ENCODE data around the gene CLMN. TPM values are rescaled to one million over a fixed set of nuclear protein-coding genes. Genes with fewer than 3 reads are reported as not detected.

Gene CLMN
- total and polyA plus RNA-seq, 10 of the 15 experiments (the other 5 are each of a cell fraction or from before 2014, with no cell fraction given): 7.8 to 49.3 (median 18.5) TPM

GRCh38 chr14:95206534-95206933 lies 113.2 kb downstream of the CLMN start (continued):
- no peak for TF ChIP-seq CEBPZ (IDR thresholded peaks at IDR 0.05; ENCODE audit: low read depth, low read length)
- no peak for TF ChIP-seq PBX3 (IDR thresholded peaks at IDR 0.05; ENCODE audit: insufficient replicate concordance, low read depth, low read length)
- no peak for TF ChIP-seq SIX5 (IDR thresholded peaks at IDR 0.05; ENCODE audit: low read depth, low read length, severe bottlenecking)
- TF ChIP-seq NR2F1 (conservative IDR thresholded peaks at IDR 0.05): no peak
- TF ChIP-seq CHD2 (IDR thresholded peaks at IDR 0.05; ENCODE audit: borderline replicate concordance, low read depth, low read length): no peak
- no peak for TF ChIP-seq RFX5 (IDR thresholded peaks at IDR 0.05; ENCODE audit: low read depth, low read length)
- no peak for TF ChIP-seq NR2C2 (IDR thresholded peaks at IDR 0.05; ENCODE audit: borderline replicate concordance, control insufficient read depth, insufficient read length, low read depth)
- no peak for TF ChIP-seq LARP7 (IDR thresholded peaks at IDR 0.05)
- TF ChIP-seq PAX8 (IDR thresholded peaks at IDR 0.05): no peak
- TF ChIP-seq ATF3 (IDR thresholded peaks at IDR 0.05; ENCODE audit: borderline replicate concordance, extremely low read depth, low read depth, low read length): no peak
- TF ChIP-seq ZBED1 (IDR thresholded peaks at IDR 0.05; ENCODE audit: borderline replicate concordance): peak; percentile 47; the same call in 1 of the 2 replicates
- TF ChIP-seq CREM (IDR thresholded peaks at IDR 0.05; ENCODE audit: low read depth): peak; percentile 65
- no peak for TF ChIP-seq E2F4 (IDR thresholded peaks at IDR 0.05; ENCODE audit: low read depth, low read length)
- TF ChIP-seq E2F8 (IDR thresholded peaks at IDR 0.05; ENCODE audit: low read depth, partially characterized antibody): no peak
- peak; percentile 17; the same call in 1 of the 2 replicates for TF ChIP-seq CREB1 (IDR thresholded peaks at IDR 0.05; ENCODE audit: low read depth)
- TF ChIP-seq RELB (IDR thresholded peaks at IDR 0.05; ENCODE audit: low read depth): no peak
- TF ChIP-seq SMC3 (IDR thresholded peaks at IDR 0.05; ENCODE audit: borderline replicate concordance, low read length): no peak
- TF ChIP-seq POLR2AphosphoS2 (IDR thresholded peaks at IDR 0.05; ENCODE audit: low read depth, low read length): no peak
- TF ChIP-seq NBN (IDR thresholded peaks at IDR 0.05): no peak
- no peak for TF ChIP-seq RAD51 (IDR thresholded peaks at IDR 0.05)
- no peak for TF ChIP-seq SMARCA5 (IDR thresholded peaks at IDR 0.05)

Data from GM12878 (cell line).